Left ventricle myocardium inferior (tissue), 1 donor: ENCODE results near the gene GLT1D1. TPM values are rescaled to one million over a fixed set of nuclear protein-coding genes. Genes with fewer than 3 reads are reported as not detected.

ENCODE experiments used
- DNase-seq: peaks from one replicate; pipeline ENCODE4 v3.0.0-alpha.2; 2020
- H3K27ac ChIP-seq: fragments of 200-600 bp; replicated peaks from 2 replicates; pipeline ENCODE4 v1.8.0; 2021
- H3K27me3 ChIP-seq: fragments of 200-600 bp; 2 replicates; pipeline ENCODE4 v1.8.0; 2021; ENCODE audit warnings: low read depth
- H3K36me3 ChIP-seq: fragments of 200-600 bp; 2 replicates; pipeline ENCODE4 v1.8.0; 2021
- H3K4me1 ChIP-seq: fragments of 200-600 bp; 2 replicates; pipeline ENCODE4 v1.8.0; 2021
- H3K4me3 ChIP-seq: fragments of 200-600 bp; 2 replicates; pipeline ENCODE4 v1.8.0; 2021; ENCODE audit warnings: mild to moderate bottlenecking, moderate library complexity
- H3K9me3 ChIP-seq: fragments of 200-600 bp; replicated peaks from 2 replicates; pipeline ENCODE4 v1.8.0; 2021
- intact Hi-C: fragments of 100-400 bp; cut with micrococcal nuclease; formaldehyde crosslinking; loops from one replicate; pipeline ENCODE4 v1.11.0; 2022
- total RNA-seq: library from RNA; stranded (reverse); fragmentation: NEBNext Ultra II Directional; extraction: Animal tissue kit (Norgen Biotek cat#: 25700); gene quantifications from one replicate; pipeline ENCODE4 v1.2.1, GENCODE V29; 2021
- TF ChIP-seq, protein P1 (sequence below): fragments of 200-600 bp; IDR thresholded peaks from 2 replicates; pipeline ENCODE4 v1.8.0; 2021; ENCODE audit warnings: antibody characterized with exemption, mild to moderate bottlenecking, borderline replicate concordance
- donor health status: DM: no; HTN: yes; CAD: no; lungs with severe emphysema.

GLT1D1 gene
- total RNA-seq, 1 donor from 2014 or later = 11.8 TPM

DNA sequence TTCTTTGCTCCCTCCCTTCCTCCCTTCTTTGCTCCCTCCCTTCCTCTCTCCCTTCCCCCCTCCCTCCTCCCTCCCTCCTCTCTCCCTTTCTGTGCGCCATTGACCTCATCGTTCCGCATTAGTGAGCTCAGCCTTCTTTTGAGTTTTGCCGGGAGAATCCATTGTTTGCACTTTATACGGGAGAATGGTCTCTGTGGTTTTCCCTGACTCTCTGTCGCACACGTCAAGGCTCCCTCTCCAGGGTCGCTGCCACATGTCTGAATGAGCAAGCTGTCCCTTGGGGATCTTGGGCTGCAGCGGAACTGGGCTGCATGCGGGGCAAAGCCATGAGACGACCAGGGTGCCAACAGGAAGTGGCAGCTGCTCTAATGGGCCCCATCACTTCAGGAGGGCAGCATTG lies 118.5 kb downstream of the GLT1D1 start:
- Histone ChIP-seq H3K4me3 (no peak overlapping the region), H3K4me1 (no peaks in the 10 kb centered on the region), H3K36me3 (no peaks in the 10 kb centered on the region), H3K27me3 (peaks cover 91% of the 10 kb centered on the region), H3K9me3 (no peaks in the 10 kb centered on the region), H3K27ac (no peak overlapping the region)
- TF ChIP-seq, protein P1, sequence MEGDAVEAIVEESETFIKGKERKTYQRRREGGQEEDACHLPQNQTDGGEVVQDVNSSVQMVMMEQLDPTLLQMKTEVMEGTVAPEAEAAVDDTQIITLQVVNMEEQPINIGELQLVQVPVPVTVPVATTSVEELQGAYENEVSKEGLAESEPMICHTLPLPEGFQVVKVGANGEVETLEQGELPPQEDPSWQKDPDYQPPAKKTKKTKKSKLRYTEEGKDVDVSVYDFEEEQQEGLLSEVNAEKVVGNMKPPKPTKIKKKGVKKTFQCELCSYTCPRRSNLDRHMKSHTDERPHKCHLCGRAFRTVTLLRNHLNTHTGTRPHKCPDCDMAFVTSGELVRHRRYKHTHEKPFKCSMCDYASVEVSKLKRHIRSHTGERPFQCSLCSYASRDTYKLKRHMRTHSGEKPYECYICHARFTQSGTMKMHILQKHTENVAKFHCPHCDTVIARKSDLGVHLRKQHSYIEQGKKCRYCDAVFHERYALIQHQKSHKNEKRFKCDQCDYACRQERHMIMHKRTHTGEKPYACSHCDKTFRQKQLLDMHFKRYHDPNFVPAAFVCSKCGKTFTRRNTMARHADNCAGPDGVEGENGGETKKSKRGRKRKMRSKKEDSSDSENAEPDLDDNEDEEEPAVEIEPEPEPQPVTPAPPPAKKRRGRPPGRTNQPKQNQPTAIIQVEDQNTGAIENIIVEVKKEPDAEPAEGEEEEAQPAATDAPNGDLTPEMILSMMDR = no peak
- DNase-seq = no peak
- intact Hi-C loops = no loop called here

DNA sequence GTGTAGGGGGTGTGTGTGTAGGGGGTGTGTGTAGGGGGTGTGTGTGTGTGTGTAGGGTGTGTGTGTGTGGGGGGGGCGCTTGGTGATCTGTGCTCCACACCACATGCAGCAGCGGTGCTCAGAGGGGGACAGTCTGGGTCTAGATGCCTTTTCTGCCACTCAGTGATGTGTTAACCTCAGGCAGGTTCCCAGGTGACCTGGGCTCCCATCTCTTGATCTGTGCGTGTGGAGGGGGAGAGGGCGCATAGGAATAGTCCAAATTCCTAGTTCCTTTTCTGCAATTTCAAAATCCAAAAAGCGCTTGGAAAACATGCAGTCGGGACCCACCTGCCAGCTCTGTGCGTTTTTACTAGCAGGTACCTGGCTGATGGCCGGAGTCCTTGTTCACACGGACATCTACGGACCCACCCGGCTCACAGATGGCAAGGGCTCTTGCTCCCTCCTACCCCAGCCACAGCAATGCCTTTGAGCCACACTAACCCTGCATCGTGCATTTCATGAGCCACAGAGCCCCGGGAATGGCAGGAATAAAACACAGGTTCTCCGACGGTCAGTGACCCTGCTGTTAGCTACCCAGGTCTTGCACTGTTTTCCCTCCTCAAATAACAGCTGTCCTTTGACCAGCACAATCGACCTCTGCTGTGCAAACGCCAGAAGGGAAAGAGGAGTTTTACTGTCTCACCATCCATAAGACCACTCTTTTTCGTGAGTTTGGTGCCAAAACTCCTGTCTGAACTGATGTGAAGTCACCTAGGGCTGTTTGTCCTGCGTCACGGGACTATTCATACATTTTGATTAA lies 120.8 kb downstream of the GLT1D1 start:
- Histone ChIP-seq H3K9me3 (no peaks in the 10 kb centered on the region), H3K4me1 (no peaks in the 10 kb centered on the region), H3K27ac (no peak overlapping the region), H3K36me3 (no peaks in the 10 kb centered on the region), H3K27me3 (peaks cover 91% of the 10 kb centered on the region), H3K4me3 (no peak overlapping the region)
- DNase-seq = no peak
- intact Hi-C loops = no loop called here
- TF ChIP-seq, protein P1 = no peak

DNA sequence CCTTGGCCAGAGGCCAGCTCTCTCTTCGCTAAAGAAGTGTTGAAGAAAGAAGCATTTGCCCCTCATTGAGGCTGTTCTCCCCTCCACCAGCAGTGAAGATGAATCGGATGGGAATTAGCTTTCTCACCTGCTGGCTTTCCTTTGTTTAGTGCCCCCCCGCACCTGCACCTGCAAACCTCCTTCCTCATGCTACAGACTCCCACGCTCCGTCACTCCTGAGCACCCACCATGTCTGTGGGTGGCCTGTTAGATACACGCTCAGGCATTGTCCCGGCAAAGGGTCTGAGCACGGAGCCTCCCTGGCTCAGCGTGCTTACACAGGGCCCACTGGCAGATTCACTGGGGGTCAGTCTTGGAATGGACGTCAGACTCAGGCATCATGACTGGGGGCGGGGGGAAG lies 121.6 kb downstream of the GLT1D1 start:
- intact Hi-C loops = no loop called here
- TF ChIP-seq, protein P1 = no peak
- H3K4me1 ChIP-seq = no peaks in the 10 kb centered on the region
- DNase-seq = no peak
- H3K27ac ChIP-seq = no peak overlapping the region
- H3K4me3 ChIP-seq = no peak overlapping the region
- H3K36me3 ChIP-seq = no peaks in the 10 kb centered on the region
- H3K9me3 ChIP-seq = no peaks in the 10 kb centered on the region
- peaks cover 91% of the 10 kb centered on the region for H3K27me3 ChIP-seq

DNA sequence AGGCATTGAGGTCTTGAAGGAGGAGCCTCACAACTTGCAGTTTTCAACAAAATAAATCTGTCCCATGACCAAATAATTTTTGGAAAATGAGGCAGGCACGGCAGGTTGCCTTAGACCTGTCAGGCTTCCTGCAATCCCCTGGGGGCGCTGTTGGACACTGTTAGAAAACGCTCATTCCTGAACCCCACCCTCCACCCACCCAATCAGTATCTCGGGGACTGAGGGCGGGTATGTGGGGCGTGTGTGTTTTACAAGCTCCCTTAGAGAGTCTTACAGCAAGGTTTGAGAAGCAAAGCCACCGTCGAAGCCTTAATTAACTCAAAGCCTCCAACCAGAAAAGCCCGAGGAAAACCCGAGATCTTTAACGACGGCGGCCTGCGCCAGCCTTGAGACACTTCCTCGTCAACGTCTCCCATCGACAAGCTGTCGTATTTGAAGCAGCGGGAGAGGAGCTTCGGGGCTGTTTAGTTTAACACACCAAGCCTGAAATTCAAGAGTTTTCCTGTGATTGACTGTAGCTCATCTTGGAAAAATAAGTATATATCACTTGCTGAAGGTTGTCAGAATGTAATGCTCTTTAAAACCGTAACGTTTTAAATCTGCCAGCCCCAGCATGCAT lies 123.0 kb downstream of the GLT1D1 start:
- DNase-seq = no peak
- TF ChIP-seq, protein P1 = no peak
- Histone ChIP-seq H3K4me1 (no peaks in the 10 kb centered on the region), H3K36me3 (no peaks in the 10 kb centered on the region), H3K27ac (no peak overlapping the region), H3K9me3 (no peaks in the 10 kb centered on the region), H3K4me3 (no peak overlapping the region), H3K27me3 (peaks cover 91% of the 10 kb centered on the region)
- intact Hi-C loops = no loop called here

DNA sequence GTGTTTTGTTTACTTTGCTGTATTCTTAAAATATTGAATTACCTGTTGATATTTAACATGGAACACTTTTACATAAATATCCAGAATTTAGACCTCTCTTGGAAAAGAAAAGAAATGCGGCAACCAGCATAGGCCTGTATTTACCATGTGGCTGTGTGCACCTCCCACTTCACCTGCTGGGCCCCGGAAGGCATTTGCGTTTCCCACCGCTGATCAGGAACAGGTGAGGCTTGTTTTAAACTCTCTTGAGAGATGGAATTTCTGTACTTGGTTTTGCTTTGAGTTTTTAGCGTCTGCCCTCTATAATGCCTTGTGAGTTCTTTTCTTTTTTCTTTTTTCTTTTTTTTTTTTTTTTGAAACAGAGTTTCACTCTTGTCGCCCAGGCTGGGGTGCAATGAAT lies 124.2 kb downstream of the GLT1D1 start:
- TF ChIP-seq, protein P1 = no peak
- H3K4me1 ChIP-seq = no peaks in the 10 kb centered on the region
- DNase-seq = no peak
- intact Hi-C loops = no loop called here
- peaks cover 95% of the 10 kb centered on the region for H3K27me3 ChIP-seq
- no peak overlapping the region for H3K27ac ChIP-seq
- no peak overlapping the region for H3K4me3 ChIP-seq
- no peaks in the 10 kb centered on the region for H3K9me3 ChIP-seq
- no peaks in the 10 kb centered on the region for H3K36me3 ChIP-seq
